GM18873 (cell line): ENCODE results near the gene FAM20C.

Experiments
- ATAC-seq: cut with Tn5 transposase; IDR thresholded peaks from one replicate; pipeline ENCODE4 v1.9.1; 2021; ENCODE audit warnings: mild to moderate bottlenecking, moderate library complexity, moderate number of reproducible peaks; ENCODE audit not compliant: unreplicated experiment, low FRiP score

The FAM20C gene

DNA sequence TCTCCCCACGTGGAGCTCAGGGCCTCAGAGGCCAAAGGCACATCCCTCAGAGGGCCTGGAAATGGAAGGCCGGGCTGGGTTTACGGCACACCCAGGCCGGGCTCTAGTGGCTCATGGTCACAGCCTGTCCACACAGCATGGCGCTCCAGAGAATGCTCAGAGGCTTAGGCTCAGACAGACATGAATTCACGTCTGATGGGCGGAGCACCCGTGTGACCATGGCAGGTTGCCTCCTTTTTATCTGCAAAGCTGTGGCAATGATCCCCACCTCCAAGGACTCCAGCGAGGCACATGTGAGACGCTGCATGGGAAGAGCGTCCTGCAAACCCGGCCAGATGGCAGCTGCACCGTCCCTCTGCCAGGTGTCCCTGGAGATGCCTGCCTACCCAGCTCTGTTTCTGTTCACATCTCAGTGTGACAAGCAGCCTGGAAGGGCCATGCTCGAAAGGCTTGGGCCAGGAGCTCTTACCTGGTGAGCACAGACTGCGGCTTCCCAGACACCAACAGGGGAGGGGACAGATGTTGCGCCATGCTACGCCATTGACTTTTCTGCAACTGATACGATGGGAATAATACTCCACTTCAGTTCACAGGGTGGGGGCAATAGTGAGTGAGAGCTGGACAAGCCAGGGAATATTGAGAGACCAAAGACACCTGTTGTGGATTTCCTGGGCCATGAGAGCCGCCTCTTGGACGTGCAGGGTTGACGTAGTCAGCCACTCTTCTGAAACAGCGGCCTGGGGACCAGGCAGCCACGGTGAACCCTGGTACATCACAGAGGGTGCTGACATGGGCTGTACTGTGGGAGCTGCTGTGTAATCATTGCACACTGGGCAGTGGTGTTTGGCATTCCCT, 34.4 kb upstream of the FAM20C start:
- no peak for ATAC-seq

DNA sequence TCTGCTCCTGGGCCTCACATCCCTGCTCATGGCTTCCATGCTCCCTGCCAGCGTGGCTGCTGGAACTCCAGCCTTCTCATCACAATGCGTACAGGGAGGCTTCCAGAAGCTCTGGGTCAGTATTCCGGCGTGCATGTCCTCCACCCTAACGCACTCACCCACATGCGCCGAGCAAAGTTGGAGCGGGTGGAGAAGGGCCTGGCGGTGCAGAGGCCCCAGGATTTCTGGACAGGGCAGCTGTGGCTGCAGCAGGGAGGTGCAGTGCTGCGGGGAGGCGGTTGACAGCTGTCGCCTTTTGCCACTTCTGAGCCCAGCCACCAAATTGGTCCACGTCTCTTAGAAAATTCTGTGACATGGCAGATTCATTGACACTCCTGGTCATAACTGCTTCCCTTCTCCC, 33.6 kb upstream of the FAM20C start:
- ATAC-seq = no peak

DNA sequence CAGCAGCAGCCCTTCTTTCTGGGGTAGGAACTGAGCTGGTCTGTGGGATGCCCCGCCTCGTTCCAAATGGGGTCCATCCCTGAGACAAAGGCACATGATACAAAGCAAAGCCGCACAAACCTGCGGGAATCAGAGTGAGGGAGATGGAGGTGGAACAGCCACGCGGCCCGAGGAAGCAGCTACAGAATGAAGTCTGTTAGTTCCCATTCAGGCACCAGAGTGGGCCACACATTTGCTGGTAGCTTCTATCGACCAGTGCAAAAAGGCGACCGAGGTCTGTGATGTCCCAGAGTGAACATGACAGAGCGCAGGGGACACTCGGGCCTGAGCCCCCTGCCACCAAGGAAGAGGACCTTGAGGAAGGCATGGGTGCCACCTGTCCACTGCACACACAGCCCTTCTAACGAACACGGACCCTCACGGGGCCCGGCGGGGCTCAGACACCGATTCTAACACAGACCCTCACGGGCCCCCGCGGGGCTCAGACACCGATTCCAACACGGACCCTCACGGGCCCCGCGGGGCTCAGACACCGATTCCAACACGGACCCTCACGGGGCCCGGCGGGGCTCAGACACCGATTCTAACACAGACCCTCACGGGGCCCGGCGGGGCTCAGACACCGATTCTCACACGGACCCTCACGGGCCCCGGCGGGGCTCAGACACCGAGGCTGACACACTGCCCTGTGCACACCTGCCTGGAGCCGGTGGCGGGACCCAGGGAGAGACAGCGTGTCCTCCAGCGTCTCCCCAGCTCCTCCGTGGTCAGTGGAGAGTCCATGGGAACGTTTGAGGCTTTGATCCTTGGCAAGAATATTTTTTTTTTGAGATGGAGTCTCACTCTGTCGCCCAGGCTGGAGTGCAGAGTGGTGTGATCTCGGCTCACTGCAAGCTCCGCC, 32.8 kb upstream of the FAM20C start:
- ATAC-seq = no peak

DNA sequence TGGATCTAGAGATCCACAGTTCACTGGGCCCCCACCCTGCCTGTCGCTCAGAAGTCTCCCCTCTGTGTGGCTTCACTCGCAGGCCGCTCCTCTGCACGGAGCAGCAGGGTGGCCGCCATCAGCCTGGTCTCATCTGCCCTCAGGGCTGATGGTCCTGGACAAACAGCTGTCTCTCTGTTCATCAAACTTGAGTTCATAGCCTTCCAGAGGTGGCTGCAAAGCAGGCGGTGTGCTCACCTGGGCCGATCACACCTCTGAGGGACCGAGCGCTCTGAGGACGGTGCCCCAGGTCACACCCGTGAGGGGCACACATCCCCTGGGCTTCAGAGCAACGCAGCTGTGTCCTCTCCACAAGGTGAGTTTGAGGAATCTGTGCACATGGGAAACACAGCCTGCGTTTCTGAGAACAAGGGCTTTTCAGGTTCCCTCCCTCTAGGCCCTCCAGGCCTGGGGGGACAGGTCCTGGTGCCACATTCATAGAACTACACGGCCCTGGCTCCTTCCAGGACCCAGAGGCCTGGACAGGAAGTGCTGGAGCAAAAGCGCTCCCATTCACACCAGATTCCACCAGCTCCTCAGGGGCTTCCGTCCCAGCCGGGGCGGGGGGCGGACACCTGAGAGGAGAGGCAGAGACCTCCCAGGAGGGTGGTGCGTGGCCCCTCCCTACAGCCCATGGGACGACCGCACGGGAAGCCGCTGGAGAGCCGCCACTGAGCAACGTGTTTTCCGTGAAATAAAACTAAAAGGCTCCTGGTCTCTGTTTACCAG, 31.2 kb upstream of the FAM20C start:
- no peak for ATAC-seq

DNA sequence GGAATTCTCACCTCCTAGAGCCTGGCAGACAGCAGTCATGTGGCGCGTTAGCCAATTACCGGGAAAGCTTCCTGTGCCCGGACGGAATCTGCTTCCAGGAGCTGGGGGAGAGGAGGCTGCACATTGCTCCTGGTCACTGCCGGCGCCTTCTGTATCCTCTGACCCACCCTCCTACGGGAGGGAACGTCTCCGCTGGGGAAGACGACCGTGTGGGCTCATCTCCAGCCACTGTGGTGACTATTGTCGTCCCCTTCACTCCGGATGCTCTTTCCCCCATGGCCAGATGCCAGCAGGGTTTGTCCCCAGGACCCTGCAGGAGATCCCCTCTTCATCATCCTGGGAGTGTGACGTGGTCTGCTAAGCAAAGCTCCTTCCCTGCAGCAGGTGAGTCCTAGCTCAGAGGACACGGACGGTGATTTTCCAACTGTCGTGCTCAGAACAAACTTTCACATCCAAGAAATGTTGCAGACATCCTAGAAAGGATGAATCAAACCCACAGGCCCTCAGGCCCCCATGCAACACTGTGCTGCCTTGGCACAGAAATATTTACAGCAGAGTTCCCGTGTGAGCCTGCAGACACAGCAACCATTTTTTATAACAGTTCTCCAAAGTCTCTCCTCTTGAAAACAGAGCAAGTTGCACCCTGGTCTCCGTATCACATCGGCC, 29.6 kb upstream of the FAM20C start:
- no peak for ATAC-seq

DNA sequence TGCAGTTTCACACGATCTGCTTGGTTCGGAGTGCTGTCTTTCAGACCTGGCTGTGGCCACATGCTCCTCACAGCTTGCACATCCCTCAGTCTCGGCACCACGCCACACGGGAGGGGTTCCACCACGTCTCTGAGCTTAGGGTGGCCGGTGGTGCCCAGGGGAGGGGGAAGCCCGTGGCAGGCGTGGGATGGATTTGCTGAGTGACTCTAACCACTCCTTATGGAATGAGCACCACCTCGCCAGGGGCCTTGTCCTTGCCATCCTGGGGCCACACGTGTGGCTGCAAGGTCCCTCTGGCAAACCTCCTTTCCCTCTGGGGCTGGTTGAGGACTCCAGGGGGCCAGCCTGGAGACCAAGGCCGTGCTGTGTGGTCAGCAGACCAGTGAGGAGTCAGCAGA, 29.1 kb upstream of the FAM20C start:
- ATAC-seq = no peak

DNA sequence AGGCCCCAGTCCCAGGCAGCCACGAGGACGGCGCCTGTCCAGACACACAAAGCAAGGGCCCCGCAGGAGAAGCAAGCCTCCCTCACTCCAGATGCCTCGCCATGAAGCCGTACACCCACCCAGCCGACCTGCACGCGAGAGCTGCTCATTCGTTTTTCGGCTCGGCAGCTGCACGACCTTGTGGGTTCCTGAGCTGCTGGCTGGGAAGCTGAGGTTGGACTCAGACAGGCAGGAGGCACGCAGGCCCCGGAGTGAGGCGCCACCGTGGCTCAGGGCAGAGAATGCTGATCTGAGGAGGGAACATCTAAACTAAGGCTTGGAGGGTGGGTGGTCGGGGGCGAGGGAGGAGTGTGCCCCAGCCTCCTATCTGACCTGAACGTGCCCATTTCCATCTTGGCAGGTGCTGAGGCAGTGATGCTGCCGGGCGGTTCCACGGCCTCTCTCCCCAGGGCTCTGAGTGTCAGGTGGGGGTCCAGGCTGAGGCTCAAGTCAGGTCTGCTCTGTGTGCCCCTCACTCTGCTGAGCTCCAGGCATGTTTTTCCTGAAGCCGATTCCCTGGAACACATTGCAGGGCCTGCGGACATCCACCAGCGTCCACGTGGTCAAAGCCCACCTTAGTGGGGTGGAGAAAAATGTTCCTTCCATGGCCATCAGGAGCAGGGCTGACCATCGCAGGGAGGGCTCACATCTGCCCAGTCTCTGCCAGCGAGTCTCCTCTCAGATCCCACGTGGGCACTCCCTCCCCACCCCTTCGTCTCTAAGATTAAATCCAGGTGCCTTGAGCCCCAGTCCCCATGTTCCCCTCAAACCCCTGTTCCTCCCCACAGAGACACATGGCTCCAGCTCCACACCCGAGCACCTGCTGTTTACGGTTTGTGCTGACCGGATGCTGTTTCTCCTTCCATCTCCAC, 28.1 kb upstream of the FAM20C start:
- no peak for ATAC-seq

DNA sequence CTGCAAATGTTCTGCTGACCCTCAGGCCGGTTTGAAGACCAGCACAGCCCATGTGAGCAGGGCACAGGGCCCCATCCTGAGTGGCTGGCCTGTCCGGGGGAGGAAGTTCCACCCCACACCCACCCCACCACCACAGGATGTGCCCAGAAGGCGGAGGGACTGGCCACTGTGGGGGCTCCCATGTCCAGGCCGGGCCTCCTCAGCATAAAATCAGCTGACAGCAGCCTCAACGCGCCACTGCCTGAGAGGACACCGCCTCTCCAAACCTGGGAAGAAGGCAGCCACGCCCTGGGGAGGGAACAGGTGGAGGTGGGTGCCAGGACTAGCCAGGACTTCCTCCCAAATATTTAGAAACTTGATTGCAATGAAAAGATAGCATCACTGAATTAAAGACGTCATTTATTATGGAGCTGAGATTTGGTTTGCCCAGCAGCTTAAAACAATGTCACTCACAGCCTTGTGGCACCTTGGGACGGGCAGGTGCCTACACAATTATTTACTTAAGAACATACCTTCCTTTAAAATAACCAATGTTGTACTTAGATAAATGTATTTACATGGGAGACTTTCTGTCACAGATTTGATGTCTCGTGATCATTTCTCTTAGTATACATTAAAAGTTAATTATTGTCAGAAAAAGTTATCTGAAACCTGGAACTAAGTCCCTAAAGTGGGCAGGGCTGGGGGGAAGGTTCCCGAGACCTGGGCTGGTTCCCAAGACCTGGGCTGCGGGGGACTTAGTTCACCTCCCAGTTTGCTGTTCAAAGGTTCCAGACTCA, 27.3 kb upstream of the FAM20C start:
- ATAC-seq = no peak

DNA sequence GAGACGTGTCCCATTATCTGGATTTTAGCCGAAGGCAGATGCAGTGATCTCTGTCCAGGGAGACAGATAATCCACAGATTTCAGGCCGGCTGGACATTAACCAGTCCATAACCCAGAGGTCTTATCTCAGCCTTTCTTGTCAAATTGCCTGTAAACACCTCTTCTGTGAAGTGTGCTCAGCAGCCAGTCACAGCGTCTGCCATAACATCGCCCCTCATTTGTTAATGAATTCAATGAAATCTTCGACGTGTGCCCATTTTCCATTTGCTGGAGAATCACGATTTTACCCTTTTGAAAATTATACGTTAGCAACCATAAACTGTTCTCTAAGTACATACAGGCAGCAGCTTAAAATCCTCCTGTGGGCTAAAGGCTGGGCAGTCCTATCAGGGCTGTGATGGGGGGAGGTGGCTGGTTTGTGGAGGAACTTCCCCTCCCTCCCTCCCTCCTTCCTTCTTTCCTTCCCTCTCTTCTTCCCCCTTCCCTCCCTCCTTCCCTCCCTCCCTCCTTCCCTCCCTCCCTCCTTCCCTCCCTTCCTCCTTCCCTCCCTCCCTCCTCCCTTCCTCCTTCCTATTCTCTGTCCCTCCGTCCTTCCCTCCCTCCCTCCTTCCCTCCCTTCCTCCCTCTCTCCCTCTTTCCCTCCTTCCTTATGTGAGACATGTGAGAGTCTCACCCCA, 26.6 kb upstream of the FAM20C start:
- ATAC-seq = no peak

DNA sequence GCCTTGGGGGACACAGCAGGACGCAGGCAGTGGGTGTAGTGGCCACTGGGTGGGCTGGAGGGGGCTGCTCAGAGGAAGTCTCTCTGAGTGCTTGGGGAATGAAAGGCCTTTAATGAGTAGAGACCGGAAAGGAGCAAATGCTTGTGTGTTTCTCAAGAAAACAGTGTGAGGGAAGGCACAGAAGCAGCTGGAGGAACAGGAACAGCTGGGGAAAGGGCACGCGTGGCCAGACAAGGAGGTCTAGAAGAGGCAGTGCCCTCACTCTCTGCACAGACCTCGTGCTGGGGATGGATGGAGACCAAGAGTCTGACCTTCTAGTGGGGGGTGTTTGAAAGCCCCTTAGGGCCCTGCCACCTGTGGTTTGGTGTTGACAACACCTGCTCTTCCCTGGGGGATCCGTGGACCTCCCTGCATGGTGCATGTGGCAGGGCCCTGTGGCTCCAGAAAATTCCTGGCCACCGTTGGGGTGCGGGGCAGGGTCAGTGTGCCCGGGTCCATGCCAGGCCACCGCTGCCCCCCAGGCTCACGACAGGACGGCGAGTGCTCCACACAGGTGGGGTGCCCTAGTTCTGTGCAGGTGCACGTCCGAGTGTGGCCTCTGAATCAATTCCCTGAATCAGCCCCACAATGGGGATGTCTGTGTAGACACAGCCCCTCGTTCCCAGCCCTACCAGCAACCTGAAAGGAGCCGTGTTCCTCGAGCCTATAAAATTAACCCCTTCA, 25.9 kb upstream of the FAM20C start:
- ATAC-seq = no peak

DNA sequence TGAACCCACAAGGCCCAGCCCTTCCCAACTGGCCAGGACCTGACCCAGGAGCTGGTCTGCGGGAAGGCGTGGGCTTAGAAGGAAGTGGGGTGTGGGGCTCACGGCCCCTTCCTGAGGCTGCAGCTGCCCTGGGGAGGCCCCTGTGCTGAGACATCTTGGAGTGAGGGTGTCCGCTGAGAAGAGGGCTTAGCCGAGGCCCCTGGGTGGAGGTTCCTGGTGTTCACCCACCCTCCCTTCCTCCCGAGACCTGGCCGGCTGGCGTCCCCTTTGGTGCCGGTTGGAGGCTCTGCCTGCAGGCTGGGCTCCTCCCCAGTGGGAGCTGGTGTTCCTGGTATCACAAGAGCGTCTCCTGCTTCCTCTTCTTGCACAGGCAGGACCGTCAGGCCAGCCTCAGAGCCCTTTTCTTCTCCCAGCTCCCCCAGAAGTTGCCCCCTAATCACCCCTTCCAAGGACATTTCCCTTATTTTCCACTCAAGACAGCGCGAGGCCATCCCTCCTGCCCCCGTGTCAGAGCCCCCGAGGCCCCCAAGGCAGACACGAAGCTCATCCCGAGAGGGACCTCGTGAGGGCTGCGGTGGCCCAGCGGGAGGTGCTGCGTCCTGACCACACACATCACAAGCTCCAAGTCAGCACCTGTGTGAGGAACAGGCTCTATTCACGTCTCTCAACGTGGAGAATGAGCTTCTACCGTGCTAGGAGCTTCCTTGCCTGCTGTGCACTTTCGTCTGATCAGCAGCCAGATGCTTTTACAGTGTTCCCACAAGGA, 25.1 kb upstream of the FAM20C start:
- ATAC-seq = no peak

DNA sequence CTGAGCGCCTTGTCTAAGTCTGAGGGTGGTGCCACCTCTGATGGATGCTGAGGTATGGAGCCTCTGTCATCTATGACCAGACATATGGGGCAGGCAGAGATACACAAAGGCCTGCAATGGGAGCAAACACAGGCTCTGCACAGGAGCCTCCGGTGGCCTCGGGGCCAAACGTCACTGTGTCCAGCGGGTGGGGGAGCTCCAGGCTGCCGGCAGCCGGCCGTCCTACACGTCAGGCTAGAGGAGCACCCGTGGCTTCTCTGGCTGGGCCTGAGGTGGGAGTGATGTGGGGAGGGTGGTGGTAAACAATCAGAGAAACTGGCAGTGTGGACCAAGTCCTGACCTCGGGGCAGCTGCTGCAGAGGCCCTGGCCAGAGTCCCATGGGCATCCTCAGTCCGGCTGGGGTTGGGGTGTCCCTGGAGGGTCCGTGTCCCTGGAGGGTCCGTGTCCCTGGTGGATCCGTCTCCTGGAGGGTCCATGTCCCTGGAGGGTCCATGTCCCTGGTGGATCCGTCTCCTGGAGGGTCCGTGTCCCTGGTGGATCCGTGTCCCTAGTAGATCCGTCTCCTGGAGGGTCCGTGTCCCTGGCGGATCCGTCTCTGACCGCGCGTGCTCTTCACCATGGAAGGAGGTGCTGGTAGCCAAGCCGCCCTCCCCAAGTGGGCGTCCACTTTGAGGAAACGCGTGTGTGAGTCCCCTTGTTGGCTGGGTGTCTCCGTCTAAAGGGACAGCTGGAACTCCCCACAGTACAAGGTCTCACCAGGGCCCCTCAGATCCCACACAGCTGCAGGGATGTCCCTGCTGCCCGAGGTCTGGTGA, 24.2 kb upstream of the FAM20C start:
- no peak for ATAC-seq

DNA sequence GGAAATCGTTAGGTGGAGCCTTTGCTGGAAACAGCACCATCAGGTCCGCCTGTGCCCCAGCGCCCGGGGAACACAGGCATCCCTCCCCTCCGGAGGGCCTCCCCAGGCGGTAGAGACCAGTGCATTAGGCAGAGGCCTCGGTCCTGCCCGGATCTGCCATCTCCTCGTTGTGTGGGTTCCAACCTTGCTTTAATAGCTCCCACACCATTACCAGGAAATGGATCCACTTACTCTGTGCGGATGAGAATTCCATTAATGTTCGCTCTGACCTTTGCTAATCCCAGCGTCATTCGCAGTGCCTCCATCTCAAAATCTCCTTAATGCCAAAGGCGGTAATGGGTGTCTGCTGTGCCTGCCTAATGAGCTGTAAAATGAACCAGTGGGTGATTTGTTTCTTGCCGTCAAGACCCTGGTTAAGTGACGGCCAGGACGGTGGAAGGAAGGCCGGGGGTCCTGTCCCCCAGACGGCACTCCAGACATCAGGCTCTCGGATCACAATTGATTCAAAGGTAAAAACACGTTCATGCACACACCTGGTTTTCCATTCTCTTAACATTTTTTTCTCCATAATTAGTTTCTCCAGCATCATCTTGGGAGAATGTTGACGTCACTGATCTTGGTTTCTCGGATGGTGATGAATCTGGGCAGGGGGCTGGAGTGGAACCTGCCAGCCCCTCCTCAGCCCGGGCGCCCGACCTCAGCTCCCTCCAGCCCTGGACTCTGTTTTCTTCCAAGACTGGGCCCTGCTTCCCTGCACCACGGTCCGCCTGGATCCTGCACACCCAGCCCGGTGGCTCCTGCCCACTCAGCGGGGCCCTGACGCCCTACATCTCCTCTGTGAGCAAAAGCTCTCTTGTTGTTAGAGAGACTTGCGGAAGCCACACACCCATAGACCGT, 22.8 kb upstream of the FAM20C start:
- ATAC-seq = no peak

DNA sequence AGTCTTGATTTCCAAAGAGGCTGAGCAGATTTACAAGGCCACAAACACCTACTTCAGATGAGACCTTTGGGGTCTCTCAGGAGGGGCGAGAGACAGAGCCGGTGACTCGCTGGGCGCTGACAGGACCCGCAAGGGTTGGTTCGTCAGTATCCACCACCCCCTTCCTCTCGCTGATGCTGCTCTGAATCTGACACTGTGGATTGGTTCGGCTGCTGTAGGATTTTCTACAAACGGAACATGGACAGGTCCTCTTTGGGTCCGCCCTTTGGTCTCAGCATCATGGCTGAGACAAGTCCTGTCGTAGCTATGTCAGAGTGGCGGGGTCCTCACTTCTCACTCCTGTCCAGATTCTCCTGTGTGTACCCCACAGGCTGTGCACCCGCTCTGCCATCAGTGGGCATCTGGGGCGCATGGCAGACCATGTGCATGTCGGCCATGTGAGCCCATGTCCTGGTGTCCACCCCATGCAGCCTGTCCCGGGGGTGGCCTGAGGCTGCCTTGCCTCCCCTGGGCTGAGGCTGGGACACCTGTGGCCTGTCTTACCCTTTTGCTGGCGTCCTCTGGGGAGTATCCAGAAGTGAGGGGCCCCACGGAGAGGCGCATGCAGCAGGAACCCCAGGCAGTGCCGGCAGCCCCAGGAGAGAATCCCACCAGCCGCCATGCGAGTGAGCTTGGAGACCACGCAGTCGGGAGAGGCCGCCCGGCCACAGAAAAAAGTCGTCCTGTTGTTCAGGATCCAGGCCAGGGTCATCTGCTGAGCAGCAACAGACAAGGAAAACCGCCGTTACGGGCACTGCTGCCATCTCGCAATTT, 21.6 kb upstream of the FAM20C start:
- ATAC-seq = no peak
